ENCODE measurements around the gene APBA1. TPM values are rescaled to one million over a fixed set of nuclear protein-coding genes. Genes with fewer than 3 reads are reported as not detected.

Gene APBA1
- total RNA-seq, 1 experiment from 2014 or later: 0.05 TPM

- POLR2A ChIA-PET: no interaction called here
- in situ Hi-C loops (cut with HindIII; ENCODE audit: low pct_unique_long_range_greater_than_20kb, low sequenced_read_pairs) (no loop called here), intact Hi-C loops (cut with micrococcal nuclease; ENCODE audit: unreplicated experiment) (no loop called here)
- Histone ChIP-seq H3K36me3 (ENCODE audit: control insufficient read depth, insufficient read depth, low read length) (no peaks in the 10 kb centered on the region), H3K4me3 (ENCODE audit: low read depth in 2 of 2, low read length in 2 of 2) (no peak overlapping the region), H3K9me3 (ENCODE audit: control insufficient read depth, insufficient read depth, low read depth, low read length) (no peaks in the 10 kb centered on the region), H3K27ac (ENCODE audit: low read length) (no peak overlapping the region), H3K4me1 (ENCODE audit: control insufficient read depth, insufficient read depth, low read length) (no peaks in the 10 kb centered on the region), H3K27me3 (ENCODE audit: control insufficient read depth, insufficient read depth, low read length) (no peaks in the 10 kb centered on the region)
- ATAC-seq (no peak), DNase-seq (ENCODE audit: low read depth, low spot score) (no peak)
- CTCF ChIA-PET: no interaction called here
- BruUV-seq (replicated peaks): no TSS peak
- no peak for TF ChIP-seq POLR2AphosphoS5 (IDR thresholded peaks at IDR 0.05; ENCODE audit: low read depth, low read length)
- no peak for TF ChIP-seq CTCF (IDR thresholded peaks at IDR 0.05)
- no peak for TF ChIP-seq SIN3A (IDR thresholded peaks at IDR 0.05; ENCODE audit: borderline replicate concordance, insufficient read depth, low read depth, low read length)
- TF ChIP-seq REST (IDR thresholded peaks at IDR 0.05; ENCODE audit: insufficient read depth in 1 of 2, low read depth in 2 of 2, low read length in 1 of 2): no peak
- TF ChIP-seq TCF7L2 (IDR thresholded peaks at IDR 0.05; ENCODE audit: low read depth, low read length): no peak
Observed at GRCh38 chr9:69532396-69532795, 139.8 kb downstream of the APBA1 start.

- H3K36me3 ChIP-seq (ENCODE audit: control insufficient read depth, insufficient read depth, low read length): no peaks in the 10 kb centered on the region
- intact Hi-C loops (cut with micrococcal nuclease; ENCODE audit: unreplicated experiment) (no loop called here), in situ Hi-C loops (cut with HindIII; ENCODE audit: low pct_unique_long_range_greater_than_20kb, low sequenced_read_pairs) (no loop called here)
- H3K4me3 ChIP-seq (ENCODE audit: low read depth in 2 of 2, low read length in 2 of 2): no peak overlapping the region
- no peak overlapping the region for H3K27ac ChIP-seq (ENCODE audit: low read length)
- POLR2A ChIA-PET: no interaction called here
- ATAC-seq (no peak), DNase-seq (ENCODE audit: low read depth, low spot score) (no peak)
- H3K4me1 ChIP-seq (ENCODE audit: control insufficient read depth, insufficient read depth, low read length): no peaks in the 10 kb centered on the region
- CTCF ChIA-PET: no interaction called here
- no peak for TF ChIP-seq CTCF (IDR thresholded peaks at IDR 0.05)
- H3K9me3 ChIP-seq (ENCODE audit: control insufficient read depth, insufficient read depth, low read depth, low read length): no peaks in the 10 kb centered on the region
- no TSS peak for BruUV-seq (replicated peaks)
- no peaks in the 10 kb centered on the region for H3K27me3 ChIP-seq (ENCODE audit: control insufficient read depth, insufficient read depth, low read length)
Observed at GRCh38 chr9:69527454-69527853, 144.7 kb downstream of the APBA1 start.

- TF ChIP-seq SIN3A (IDR thresholded peaks at IDR 0.05; ENCODE audit: borderline replicate concordance, insufficient read depth, low read depth, low read length): no peak
- TF ChIP-seq POLR2AphosphoS5 (IDR thresholded peaks at IDR 0.05; ENCODE audit: low read depth, low read length): no peak
- TF ChIP-seq TCF7L2 (IDR thresholded peaks at IDR 0.05; ENCODE audit: low read depth, low read length): no peak
- no peak for TF ChIP-seq REST (IDR thresholded peaks at IDR 0.05; ENCODE audit: insufficient read depth in 1 of 2, low read depth in 2 of 2, low read length in 1 of 2)
- no peak for TF ChIP-seq CTCF (IDR thresholded peaks at IDR 0.05)
- no peak for DNase-seq (ENCODE audit: low read depth, low spot score)
- Histone ChIP-seq H3K9me3 (ENCODE audit: control insufficient read depth, insufficient read depth, low read depth, low read length) (no peaks in the 10 kb centered on the region), H3K27ac (ENCODE audit: low read length) (no peak overlapping the region), H3K27me3 (ENCODE audit: control insufficient read depth, insufficient read depth, low read length) (no peaks in the 10 kb centered on the region), H3K4me3 (ENCODE audit: low read depth in 2 of 2, low read length in 2 of 2) (no peak overlapping the region), H3K36me3 (ENCODE audit: control insufficient read depth, insufficient read depth, low read length) (no peaks in the 10 kb centered on the region), H3K4me1 (ENCODE audit: control insufficient read depth, insufficient read depth, low read length) (no peaks in the 10 kb centered on the region)
- POLR2A ChIA-PET: no interaction called here
- CTCF ChIA-PET: no interaction called here
- intact Hi-C loops (cut with micrococcal nuclease; ENCODE audit: unreplicated experiment) (no loop called here), in situ Hi-C loops (cut with HindIII; ENCODE audit: low pct_unique_long_range_greater_than_20kb, low sequenced_read_pairs) (no loop called here)
- no TSS peak for BruUV-seq (replicated peaks)
- no peak for ATAC-seq
Observed at GRCh38 chr9:69526699-69527098, 145.5 kb downstream of the APBA1 start.
